Effector CD4-positive, alpha-beta T cell (primary cell): ENCODE measurements around the gene NDUFA7.
"Not testable (repeated sequence)": the region's sequence is repeated elsewhere in the genome, so short reads cannot be mapped to it uniquely, and the experiment has no call there.

Experiments used
- DNase-seq: peaks from one replicate; pipeline ENCODE4 v3.0.0-alpha.2; 2020
- total RNA-seq: gene quantifications from one replicate; lab custom pipeline; 2026; lab: John Stamatoyannopoulos, UW

NDUFA7 gene
- 1.7 reads per million for total RNA-seq

DNA sequence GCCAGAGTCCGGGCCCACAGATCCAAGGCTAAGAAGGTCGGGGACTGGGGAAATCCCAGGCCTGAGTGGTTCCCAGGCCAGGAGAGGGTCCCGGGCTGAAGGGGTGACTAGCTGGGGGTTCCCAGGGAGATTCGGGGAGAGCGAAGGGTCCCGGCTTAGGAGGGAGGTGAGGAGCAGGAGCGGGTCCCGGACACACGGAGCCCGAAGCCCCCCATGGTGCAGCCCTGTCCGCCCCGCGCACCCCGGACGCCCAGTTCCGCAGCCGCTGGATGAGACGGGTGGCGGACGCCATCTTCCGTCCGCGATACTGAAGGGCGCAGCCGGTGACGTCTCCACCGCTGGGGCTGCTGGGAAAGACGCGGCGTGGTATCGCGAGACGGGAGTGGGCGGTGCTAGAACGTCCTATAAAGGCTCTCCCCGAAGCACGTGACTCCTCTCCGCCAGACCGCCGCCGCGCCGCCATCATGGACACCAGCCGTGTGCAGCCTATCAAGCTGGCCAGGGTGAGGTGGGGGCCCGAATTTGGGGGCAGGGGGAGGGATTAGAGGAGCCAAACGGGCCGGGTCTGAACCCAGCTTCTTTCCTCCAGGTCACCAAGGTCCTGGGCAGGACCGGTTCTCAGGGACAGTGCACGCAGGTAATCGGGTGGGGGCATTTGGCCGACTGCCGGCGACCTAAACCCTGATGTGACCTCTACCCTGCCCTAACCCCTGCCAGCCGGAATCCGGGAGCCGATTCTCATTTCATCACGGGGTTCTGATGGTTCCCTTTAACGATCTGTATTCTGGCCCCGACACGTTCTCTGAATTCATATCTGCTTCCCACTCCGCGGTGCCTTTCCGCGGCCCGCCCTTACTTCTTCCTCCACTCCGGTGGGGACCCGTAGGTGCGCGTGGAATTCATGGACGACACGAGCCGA lies at the start of gene NDUFA7, which contains the start of gene RPS28:
Gene NDUFA7, minus strand, starts transcription at position 309 of the 919 bp plus-strand sequence. Its CDS starts 17 bp downstream, at position 292.
Gene RPS28, plus strand, starts transcription at position 430 of the 919 bp plus-strand sequence. Its CDS starts 35 bp downstream, at position 465.
- peak; percentile 96 for DNase-seq

DNA sequence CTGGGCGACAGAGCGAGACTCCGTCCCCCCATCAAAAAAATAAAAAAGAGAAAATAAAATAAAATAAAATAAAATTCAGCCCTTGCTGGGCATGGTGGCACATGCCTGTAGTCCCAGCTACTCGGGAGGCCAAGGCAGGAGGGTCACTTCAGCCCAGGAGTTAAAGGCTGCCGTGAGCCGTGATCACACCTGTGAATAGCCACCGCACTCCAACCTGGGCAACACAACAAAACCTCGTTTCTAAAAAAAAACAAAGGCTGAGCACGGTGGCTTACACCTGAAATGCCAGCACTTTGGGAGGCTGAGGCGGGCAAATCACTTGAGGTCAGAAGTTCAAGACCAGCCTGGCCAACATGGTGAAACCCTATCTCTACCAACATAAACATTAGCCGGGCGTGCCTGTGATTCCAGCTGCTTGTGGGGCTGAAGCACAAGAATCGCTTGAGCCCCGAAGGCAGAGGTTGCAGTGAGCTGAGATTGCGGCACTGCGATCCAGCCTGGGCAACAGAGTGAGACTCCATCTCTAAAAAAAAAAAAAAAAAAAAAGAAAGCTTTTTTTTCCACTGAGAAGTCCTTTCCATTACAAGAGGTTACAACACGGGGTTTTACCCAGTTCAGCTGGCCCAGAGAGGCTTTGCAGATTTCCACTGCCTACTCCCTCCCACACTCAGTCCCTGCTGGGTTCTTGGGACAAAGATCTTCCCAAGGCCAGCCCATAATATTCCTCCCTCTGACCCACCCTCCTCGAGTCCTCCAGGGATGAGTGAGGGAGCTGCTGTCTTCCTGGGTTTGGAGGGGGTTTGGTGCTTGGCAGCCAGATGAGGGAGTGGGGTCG lies 49.2 kb upstream of the NDUFA7 start:
- no peak for DNase-seq

DNA sequence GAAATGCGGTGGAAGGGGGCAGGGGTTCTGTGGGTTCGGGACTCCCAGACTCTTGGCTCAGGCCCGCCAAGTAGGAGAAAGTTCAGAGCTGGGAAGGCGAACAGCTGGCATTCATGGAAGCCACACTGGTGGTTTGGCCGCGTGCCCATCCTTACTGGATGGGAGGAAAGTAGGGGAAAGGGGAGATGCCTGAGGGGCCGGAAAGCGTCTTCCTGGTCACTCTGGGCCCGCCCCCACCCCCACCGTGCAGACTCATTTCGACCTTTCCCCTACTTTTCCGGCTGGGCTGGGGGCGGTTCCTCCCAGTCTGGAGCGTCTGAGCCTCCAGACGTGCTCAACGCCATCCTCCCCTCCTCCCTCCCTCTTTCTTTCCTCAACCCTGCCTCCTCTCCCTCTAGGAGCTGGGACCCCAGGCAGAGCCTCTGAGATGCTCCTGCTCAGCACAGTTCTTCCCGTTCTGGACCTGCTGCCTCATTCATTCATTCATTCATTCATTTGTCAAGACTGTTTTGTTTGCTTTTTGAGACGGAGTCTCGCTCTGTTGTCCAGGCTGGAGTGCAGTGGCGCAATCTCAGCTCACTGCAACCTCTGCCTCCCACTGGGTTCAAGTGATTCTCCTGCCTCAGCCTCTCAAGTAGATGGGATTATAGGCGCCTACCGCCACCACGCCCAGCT lies 46.3 kb upstream of the NDUFA7 start:
- DNase-seq, result no peak

DNA sequence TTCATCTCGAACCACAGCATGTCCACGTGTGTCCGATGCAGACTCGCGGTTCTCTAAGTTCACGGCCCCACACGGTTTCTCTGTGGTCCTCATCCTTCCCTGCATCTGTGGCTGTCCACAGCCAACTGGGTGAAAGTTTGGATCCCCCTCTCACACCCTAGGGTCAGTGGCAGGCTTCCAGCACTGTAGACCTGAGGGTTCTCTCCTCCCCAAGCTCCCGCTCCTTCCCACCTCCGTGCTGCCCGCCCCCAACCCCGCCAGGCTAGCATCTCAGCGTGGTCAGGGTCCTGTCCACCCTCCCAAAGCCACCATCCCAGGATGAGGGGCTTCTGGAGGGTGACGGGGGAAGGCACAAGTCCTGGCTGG lies 45.8 kb upstream of the NDUFA7 start:
- no peak for DNase-seq

DNA sequence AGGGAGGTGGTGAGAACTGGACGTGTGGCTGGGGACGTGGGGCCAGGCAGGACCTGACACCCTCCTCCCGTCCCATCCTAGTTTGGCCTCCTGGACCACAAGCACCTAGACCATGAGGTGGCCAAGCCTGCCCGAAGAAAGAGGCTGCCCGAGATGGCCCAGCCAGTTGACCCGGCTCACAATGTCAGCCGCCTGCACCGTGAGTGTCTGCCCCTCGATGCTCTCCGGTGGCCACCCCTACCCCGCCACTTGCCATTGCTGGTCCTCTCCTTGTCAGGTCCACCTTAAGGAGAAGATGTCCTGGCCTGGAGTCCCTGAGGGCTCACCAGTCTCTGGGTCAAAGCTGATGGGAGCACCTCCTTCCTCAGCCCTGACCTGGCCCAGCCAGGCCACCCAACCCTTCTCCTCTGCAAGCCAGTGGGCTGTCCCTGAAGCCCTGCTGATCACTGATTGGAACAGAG lies 45.0 kb upstream of the NDUFA7 start:
- no peak for DNase-seq

DNA sequence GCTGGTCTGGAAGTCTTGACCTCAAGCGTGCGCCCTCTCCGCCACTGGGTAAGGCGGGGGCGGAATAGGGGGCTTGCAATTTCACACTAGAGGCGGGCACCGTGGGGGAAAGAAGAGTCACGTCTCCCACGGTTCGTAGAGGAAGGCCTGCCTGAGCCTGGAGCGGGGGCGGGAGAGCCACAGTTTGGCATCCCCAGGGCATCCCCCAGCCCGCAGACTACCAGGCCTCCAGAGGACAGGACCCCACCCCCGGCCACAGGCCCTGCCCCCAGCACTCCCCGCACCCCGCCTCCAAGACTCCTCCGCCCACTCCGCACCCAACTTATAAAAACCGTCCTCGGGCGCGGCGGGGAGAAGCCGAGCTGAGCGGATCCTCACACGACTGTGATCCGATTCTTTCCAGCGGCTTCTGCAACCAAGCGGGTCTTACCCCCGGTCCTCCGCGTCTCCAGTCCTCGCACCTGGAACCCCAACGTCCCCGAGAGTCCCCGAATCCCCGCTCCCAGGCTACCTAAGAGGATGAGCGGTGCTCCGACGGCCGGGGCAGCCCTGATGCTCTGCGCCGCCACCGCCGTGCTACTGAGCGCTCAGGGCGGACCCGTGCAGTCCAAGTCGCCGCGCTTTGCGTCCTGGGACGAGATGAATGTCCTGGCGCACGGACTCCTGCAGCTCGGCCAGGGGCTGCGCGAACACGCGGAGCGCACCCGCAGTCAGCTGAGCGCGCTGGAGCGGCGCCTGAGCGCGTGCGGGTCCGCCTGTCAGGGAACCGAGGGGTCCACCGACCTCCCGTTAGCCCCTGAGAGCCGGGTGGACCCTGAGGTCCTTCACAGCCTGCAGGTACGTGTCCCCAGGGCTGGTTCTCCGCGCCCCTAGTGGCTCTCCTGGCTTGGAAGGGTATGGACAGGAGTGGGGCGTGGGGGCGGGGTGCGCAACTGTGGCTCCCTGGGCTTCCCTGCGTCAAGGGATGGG lies 42.9 kb upstream of the NDUFA7 start, which contains the start of gene ANGPTL4:
Gene ANGPTL4, plus strand, starts transcription at position 353 of the 969 bp plus-strand sequence. Its CDS starts 167 bp downstream, at position 520.
- no peak for DNase-seq

DNA sequence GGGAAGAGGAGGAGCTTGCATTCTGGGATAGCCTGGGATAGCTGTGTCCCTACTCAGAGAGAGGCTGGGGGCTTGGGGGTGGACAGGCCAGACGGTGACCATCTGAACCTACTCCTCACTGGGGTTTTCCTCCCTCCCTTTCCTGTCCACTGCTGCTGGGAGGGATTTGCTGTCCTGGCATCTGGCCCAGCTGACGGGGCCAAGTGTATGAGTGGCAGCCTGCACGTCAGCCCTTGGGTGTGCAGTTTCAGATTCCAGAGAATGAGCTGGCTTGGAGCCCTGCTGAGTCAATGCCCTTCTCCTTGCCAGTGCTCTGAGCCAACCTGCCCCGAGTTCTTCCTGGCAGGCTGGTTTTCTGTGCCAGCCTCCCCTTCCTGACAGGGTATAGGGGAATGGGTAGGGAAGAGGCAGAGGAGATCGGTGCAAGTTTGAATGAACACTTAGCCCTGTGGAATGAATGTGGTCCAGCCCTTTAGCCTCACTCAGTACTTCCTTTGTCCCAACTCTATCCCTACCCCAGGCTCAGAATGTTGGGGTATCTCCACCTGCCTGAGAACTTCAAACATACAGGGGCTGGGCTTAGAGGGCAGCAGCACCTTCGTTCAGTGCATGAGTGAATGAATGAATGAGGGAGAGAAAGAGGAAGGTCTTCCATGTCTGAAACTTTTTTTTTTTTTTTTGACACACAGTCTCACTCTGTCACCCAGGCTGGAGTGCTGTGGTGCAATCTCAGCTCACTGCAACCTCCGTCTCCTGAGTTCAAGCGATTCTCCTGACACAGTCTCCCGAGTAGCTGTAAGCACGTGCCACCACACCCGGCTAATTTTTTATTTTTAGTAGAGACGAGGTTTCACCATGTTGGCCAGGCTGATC lies 41.0 kb upstream of the NDUFA7 start:
- DNase-seq, result no peak

DNA sequence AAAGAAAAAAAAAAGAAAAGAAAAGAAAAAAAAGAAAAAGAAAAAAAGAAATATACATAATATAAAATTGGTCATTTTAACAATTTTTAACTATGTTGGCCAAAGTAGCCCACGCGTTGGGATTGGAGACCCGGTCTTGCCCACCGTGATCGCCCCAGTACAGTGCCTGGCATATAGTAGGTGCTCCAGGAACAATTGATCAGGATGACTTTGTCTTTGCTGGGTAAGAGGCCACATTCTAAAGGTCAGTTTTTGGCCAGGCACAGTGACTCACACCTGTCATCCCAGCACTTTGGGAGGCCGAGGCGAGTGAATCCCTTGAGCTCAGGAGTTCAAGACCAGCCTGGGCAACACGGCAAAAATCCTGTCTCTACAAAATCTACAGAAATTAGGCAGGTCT lies 39.0 kb upstream of the NDUFA7 start:
- DNase-seq, result no peak

DNA sequence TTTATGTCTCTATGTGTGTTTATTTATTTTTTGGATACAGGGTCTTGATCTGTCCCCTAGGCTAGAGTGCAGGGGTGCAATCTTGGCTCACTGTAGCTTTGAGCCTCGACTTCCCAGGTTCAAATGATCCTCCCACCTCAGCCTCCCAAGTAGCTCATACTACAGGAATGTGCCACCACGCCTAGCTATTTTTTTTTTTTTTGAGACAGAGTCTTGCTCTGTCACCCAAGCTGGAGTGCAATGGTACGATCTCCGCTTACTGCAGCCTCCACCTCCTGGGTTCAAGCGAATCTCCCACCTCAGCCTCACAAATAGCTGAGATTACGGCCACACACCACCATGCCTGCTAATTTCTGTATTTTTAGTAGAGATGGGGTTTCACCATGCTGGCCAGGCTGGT lies 37.8 kb upstream of the NDUFA7 start:
- no peak for DNase-seq

DNA sequence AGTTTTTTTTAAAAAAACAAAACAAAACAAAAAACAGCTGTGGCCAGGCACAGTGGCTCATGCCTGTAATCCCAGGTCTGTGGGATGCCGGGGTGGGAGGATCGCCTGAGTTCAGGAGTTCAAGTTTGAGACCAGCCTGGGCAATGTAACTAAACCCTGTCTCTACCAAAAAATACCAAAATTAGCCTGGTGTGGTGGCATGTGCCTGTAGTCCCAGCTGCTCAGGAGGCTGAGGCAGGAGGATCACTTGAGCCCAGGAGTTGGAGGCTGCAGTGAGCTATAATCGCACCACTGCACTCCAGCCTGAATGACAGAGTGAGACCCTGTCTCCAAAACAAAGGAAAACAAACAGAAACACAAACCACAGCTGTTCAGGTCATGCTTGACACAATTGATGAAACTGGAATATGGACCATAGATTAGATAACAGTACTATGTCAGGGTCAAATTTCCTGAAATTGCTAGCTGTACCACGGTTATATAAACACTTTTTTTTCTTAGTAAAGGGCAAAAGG lies 35.9 kb upstream of the NDUFA7 start:
- DNase-seq, result no peak

DNA sequence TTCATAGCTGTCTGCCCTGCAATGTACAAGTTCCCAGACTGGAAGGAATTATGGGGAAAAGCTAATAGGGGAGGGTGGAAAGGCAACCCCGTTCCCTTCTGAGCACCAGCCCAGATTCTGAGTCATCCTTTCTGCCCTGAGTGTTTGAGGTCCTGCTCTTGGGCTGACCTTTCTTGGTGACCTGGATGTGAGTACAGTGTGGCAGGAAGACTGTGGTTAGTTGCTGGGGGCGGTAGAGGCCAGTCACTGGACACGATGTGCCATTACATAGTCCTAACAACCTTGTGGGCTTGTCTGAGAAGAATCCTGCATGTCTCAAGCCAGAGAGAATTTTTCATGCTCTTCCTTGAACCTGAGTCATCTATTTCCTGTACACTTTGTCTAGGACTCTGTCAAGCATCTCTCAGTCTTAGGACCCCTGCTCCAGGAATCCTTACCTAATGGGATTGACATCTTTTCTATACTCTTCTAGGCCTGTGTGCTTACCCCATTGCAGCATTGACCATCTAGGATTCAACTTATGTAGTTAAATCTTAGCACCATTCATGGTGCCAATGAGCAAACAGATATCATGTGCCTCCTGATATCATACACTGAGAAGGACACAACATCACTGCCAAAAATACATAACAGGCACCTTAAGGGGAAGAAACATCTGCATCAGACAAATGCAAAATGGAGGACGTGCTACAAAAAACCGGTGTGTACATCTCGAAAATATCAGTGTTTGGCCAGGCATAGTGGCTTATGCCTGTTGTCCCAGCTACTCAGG lies 34.6 kb upstream of the NDUFA7 start:
- DNase-seq, result no peak

DNA sequence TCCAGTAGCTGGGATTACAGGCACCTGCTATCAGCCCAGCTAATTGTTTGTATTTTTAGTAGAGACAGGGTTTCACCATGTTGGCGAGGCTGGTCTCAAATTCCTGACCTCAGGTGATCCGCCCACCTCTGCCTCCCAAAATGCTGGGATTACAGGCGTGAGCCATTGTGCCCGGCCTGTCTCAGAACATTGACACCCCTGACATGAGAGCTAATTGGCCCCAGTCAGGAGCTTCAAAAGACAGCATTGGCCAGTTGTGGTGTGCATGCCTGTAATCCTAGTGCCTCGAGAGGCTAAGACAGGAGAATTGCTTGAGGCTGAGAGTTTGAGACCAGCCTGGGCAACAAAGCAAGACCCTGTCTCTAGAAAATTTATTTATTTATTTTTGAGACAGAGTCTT lies 31.7 kb upstream of the NDUFA7 start:
- DNase-seq, result not testable (repeated sequence)

DNA sequence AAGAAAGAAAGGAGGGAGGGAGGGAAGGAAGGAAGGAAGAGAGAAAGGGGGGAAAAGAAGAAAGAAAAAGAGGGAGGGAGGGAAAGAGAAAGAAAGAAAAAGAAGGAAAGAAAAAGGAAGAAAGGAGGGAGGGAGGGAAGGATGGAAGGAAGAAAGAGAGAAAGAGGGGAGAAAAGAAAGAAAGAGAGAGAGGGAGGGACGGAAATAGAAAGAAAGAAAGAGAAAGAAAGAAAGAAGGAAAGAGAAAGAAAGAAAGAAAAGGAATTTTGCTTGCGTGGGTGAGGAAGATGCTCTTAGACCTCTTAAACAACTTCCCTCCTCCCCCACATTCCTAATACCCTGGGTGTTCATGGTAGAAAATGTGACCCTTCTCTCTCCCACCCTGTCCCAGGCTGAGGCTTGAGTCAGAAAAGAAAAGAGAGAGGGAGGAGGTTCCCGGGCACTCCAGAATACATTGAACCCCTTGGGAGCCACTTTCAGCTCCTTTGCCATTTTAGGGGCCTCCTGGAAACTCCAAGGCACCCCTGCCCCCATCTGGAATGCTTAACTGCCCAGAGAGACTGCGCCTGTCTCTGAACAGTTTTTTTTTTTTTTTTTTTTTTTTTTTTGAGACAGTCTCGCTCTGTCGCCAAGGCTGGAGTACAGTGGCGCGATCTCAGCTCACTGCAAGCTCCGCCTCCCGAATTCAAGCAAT lies 31.1 kb upstream of the NDUFA7 start:
- DNase-seq, result no peak

DNA sequence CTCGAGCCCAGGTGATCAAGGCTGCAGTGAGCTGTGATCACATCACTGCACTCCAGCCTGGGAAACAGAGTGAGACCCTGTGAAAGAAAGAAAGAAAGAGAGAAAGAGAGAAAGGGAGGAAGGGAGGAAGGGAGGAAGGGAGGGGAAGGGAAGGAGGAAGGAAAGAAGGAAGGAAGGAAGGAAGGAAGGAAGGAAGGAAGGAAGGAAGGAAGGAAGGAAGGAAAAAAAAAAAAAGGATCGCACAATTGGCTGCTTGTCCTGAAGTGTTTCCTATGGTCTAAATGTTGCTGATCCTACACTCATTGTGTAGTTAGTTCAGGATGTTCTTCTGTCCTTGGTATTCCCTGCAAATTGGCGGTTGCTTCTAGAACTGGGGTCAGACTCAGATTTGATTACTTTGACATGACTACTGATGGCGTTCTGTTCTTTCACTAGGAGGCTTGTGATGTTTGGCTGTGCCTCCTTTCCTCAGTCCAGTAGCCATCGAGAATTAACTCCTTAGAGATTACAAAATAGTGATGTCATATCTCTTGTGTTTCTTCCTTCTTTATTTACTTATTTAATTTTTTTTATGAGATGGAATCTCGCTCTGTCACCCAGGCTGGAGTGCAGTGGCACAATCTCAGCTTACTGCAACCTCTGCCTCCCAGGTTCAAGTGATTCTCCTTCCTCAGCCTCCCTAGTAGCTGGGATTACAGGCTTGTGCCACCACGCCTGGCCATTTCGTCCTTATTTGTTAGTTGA lies 28.6 kb upstream of the NDUFA7 start:
- DNase-seq, result not testable (repeated sequence)

DNA sequence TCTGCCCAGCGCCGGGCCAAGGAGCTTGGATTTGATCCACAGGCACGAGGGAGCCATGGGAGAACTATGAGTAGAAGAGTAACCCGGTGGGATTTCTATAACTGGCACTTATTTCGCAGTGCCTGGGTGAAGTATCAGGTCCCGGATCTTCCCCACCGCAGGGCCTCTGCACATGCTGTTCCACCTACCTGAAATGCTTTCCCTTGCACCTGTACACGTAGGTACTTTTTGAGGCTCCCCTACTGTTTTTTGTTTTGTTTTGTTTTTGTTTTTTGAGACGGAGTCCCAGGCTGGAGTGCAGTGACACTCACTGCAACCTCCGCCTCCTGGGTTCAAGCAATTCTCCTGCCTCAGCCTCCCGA lies 22.3 kb upstream of the NDUFA7 start:
- no peak for DNase-seq

DNA sequence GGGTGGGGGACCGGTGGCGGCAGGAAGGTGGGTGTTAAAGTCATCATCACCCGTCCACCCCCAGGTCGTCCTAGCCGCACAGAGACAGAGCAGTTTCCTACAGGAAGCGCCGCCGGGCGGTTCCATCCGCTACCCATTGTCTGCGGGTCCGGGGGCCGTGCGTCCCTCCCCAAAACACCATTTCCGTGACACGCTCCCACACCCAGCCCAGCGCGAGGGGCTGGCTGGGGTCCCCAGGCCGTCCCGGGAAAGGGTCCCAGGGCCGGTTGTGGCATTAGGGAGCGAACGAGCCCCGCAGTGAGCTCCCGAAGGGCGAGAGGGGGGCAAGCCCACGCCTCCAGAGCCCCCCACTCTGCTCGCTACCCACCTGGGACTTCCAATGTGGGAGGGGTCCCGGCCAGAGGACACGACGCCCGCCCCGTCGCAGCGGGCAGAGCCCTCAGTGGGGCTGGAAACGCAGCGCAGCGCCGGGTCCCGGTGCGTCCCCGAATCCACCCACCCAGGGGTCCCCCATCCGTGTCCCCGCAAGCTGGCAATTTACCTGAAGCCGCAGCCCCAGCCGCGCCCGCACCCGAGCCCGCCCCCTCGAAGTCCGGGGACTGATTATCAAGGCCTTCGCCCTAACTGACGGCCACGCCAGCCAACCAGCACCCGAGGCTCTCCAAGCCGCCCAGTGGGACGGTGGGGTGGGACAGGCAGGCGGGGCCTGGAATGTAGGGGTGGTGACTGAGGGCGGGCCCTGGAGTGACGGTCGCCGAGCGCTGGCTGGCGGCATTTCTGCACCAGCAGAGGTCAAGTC lies 21.7 kb upstream of the NDUFA7 start, which contains the start of gene KANK3:
Gene KANK3, minus strand, starts transcription at position 579 of the 799 bp plus-strand sequence. CDS start 5,434 bp downstream, outside the sequence.
- DNase-seq, result peak; percentile 88

DNA sequence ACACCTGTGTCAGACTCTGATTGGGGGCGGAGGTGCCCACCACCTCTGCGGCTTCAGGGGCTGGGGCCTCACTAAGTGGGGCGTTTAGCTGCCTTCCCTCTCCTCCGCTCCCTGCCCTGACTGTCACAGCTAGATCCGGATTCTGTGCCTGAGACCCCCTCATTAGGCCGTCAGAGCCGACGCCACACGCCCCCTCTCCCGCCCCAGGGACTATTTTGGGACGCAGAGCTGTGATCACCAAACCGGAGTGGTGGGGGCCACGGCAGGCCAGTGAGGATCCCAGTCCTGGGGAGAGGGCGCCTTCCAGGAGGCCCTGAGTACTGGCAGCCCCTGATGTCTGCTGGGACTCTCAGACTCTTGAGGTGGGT lies 21.1 kb upstream of the NDUFA7 start:
- no peak for DNase-seq
